GM21367 (cell line): ENCODE results near the gene CHRDL1.
"Not testable (repeated sequence)": the region's sequence is repeated elsewhere in the genome, so short reads cannot be mapped to it uniquely, and the experiment has no call there.

Source experiments
- ATAC-seq: cut with Tn5 transposase; IDR thresholded peaks from one replicate; pipeline ENCODE4 v1.9.1; 2021; ENCODE audit not compliant: unreplicated experiment

Gene CHRDL1, protein sequence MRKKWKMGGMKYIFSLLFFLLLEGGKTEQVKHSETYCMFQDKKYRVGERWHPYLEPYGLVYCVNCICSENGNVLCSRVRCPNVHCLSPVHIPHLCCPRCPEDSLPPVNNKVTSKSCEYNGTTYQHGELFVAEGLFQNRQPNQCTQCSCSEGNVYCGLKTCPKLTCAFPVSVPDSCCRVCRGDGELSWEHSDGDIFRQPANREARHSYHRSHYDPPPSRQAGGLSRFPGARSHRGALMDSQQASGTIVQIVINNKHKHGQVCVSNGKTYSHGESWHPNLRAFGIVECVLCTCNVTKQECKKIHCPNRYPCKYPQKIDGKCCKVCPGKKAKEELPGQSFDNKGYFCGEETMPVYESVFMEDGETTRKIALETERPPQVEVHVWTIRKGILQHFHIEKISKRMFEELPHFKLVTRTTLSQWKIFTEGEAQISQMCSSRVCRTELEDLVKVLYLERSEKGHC

DNA sequence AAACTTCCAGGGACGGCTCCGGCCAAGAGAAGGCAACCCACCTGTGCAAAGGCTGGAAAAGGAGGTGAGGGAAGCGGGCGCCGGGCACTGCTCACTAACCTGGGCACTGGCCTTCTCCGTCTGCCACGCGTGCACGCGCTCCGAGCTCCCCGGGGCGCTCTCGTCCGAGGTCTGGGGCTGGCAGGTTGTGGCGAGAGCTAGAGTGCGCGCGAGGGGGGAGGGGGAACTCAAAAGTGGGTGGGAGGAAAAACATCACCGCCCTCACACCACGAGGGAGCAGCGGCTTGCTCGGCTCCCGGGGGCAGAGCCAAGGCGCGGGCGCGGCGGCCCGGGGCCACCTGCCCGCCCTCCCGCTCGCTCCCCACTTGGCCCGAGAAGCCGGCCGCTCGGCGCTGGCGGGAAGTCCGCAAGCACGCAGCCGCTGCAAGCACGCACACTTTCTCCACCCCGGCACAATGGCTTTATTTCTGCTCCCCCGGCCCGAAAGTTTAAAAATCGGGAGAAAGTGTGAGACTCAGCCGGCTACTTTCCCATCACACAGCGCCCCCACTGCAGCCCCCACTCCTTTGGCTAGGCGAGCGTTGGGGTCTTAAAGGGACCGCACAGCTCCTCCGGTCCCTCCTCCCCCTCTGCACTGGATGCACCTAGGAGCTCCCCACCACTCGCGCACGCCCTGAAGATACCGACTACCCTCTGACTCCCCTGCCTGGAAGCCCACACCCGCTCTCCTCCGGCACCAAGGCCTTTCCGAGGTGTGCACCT, at the start of gene CHRDL1:
TSS of gene CHRDL1 (minus strand) at position 173 of the 762 bp plus-strand sequence. CDS start 3,636 bp downstream, outside the sequence.
- ATAC-seq: no peak

DNA sequence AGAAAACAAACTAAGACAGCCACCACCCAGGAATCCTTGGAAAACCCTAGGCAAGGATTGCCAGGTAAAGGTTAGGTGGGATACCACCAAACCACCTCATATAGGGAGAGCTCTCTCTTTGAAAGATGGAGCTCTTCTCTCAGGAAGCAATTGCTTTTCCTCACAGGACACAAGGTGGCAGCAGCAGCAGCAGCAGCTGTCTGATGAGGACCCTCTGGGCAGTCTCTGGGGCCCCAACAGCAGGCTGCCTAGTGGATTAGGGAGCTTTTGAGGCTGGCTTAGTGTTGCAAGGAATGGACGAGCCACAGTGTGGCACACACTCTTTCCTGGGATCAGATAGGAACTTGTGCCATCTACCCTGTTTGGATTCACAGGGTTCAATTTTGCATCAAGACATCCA, 41.4 kb upstream of the CHRDL1 start:
- no peak for ATAC-seq

DNA sequence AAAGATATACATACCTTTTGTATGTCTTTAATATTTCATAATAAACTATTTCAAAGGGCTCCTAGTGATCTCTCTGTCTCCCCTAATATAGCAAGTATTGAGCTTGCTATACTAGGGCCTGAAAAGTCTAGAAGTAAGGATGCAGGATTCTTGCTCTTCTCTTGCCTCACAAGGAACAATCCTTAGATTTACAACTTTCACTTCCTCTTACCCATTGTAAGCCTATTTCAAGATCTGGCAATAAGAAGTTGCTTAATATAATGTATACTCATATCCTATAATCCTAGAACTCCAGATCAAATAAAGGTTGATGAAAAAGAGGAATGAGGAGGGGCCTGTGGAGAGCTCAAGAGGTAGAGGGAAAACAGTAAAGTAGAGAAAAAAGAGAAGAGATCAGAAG, 40.8 kb upstream of the CHRDL1 start:
- ATAC-seq: no peak

DNA sequence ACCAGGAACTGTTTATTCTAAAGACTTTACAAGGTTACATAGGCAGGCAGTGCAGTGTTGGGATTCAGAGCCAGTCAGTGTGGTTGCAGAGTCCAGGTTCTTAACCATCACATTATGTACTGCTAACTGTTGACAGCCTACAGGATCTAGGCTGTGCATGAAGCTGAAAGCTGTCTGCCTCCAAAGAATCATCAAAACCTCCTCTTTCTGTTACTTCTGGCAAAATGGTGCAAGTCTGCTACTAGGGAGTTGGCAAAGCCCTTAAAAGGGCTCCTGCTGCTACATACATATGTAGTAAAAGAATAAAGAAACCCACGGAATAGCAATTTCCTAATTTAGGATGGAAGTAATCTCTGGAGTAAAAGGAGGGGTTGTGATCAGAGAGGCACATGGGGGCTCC, 40.4 kb upstream of the CHRDL1 start:
- ATAC-seq: no peak

DNA sequence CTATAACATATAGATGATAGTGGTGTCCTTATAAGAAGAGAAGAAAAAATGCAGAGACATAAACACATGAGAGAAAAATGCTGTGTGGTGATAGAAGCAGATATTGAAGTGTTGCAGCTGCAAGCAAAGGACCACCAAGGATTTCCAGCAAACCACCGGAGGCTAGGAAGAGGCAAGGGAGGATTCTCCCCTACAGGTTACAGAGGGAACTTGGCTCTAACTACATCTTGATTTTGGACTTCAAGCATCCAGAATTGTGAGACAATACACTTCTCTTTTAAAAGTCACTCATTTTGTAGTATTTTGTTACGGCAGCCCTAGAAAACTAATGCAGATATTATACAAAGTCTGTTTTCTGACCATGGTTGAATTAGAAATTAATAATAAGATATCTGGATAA, 30.4 kb upstream of the CHRDL1 start:
- ATAC-seq: no peak

DNA sequence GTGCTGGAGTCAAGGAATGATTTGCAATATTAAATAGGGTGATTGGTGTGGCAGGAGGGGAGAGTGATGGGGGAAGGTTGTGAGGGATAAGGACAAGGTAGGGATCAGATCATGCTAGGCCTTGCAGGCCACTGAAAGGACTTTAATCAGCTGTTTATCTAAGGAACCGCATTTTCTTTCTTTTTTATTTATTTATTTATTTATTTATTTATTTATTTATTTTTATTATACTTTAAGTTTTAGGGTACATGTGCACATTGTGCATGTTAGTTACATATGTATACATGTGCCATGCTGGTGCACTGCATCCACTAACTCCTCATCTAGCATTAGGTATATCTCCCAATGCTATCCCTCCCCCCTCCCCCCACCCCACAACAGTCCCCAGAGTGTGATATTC, 20.9 kb upstream of the CHRDL1 start:
- not testable (repeated sequence) for ATAC-seq

DNA sequence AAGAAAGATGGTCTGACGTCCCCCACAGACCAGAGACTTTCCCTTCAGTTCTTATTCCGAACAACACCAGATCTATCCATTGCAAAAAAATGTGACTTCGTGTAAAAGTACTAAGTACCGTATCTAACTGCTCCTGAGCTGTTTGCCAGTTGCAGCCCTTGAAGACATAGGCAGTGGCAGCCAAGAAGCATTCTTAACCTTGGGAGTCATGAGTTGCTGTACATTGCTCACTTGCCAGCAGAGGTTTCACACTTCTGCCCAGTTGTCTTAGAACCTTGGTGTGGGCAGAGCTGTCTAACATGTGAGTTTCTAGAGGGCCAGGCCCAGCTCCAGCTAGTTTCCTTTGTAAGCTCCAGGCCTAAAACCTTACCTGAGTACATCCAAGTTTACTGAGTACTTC, 10.5 kb upstream of the CHRDL1 start:
- ATAC-seq: no peak

DNA sequence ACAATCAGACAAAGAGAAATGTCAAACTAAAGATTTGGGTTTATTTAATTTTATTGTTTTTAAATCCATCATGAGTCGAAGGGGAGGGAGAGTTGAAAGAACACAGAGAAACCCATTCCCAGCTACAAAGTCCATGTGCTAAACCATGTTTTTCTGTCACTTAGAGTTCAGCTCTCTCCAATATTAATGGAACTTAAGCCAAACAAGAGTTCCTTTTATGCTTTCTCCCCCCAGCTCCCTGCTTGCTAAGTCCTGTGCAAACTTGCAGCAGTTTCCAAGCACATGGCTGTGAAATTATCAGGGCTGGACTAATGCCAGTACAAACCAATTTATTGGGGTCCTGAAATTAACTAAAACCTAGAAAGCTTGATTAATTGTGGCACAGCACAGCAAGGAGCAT, 9.7 kb upstream of the CHRDL1 start:
- ATAC-seq: no peak

DNA sequence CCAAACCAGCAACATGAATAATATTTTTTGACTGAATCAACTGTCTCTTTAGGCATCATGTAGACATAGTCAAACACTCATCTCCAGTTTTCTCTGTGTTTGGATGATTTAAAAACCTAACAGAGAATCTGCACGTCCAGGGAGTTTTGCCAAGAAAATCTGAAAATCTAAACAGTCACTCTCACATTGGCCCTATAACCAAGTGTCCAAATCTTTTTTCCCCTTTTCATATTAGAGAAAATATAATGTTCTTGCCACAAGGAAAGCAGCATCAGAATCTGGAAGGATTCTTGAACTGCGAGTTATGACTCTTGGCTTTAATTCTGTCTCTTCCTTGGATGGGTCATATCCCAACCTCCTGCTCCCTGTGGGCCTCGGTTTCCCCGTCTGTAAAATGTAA, 8.8 kb upstream of the CHRDL1 start:
- ATAC-seq: no peak

DNA sequence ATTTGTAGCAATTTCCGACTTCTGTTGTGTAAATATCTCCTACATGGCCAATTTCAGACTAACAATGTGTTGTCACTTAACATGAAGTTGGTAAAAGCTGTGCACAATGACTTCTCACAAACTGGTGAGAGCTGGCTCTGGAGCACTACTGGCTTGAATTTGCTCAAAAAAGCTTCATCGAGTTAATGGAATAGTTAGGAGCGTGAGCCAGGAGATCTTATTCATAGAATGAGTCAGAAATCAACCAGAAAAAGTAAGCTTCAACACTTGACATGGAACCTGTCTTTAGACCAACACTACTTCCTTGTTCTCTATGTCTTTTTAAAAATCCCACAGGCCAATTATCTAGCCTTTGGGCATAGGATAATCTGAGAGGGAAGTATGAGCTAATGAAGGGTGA, 7.9 kb upstream of the CHRDL1 start:
- no peak for ATAC-seq

DNA sequence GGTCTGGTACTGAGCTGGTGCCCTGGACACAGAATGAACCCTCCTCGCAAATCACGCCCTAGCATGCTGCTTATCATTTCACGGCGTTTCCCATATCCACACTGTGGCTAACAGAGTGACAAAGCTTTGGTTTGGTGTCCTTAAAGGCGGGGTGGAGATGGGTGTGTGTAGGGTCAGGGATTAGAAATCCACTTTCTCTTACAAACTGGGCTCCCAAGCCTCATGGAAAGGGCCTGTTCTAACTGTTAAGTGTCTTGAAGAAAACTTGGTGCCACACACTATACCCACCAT, 735 bp upstream of the CHRDL1 start:
- no peak for ATAC-seq

DNA sequence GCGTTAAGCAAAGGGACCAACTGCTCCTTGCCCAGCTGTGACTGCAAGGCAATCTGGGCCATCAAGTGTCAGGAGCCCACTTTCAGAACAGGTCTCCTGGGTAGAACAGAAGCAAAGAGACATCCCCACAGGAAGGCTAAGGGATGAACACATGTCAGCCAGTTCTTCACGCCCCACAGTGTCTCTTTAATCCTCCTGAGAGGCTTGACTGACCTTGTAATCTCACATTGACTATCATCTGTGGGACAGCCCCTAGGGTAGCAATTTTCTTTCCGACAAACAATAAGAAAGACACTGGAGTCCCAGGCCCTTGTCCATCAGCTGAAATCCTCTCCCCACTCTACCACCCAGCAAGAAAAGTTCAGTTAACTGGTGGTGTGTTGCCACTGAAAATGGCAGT, 1.0 kb downstream of the CHRDL1 start:
- no peak for ATAC-seq

DNA sequence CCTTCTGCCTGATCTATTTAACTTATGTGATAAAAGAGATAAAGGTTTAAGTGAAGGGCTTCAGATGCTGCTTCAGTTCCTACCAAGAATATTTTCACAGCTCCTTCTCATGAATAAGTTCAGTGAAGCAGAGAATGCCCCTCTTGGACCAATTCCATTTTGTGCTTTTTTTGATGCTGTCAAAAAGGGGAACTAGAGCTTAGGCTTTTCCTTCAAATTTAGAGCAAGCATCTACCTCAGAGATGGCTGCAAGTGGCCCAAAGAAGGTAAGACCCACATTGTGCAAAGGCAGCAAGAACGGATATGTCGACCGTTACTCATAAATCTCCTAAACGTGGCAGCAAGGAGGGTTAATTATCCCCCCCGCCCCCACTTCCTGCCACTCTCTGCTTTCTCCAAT, 4.5 kb downstream of the CHRDL1 start:
- no peak for ATAC-seq

DNA sequence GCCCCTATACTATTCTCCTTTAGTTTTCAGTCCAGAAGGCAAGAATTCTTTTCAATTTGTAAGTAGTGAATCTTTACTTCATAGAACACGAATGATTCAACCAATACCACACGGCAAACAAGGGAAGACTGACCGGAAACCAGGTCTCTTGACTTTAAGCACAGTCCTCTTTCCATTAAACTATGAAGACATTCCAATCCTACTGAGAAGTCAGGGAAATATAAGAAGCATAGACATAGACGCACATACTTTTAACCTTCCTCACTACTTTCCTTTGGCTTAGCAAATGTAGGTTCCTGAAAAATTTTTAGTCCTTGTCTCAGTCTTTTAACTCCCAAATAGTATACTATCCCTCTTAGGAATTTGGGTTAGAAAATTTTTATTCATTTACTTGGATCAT, 9.1 kb downstream of the CHRDL1 start:
- no peak for ATAC-seq

DNA sequence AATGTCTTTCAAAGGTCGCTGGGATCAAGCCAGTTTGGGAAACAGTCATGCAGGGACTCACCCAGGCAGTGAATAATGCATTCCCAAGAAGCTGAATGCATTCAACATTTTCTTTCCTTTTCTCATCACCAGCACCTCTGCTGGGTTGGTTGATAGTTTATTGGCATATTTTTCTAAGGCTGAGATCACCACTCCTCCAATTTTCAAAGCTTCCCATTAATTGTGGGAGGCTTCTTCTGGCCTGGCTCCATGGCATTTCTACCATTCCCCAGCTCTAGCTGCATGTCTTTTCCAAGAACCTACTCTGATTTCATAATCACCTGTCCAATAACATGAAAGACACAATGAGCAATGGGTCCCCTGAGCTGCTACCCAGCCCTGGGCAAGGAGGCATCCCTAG, 35.8 kb downstream of the CHRDL1 start:
- no peak for ATAC-seq

DNA sequence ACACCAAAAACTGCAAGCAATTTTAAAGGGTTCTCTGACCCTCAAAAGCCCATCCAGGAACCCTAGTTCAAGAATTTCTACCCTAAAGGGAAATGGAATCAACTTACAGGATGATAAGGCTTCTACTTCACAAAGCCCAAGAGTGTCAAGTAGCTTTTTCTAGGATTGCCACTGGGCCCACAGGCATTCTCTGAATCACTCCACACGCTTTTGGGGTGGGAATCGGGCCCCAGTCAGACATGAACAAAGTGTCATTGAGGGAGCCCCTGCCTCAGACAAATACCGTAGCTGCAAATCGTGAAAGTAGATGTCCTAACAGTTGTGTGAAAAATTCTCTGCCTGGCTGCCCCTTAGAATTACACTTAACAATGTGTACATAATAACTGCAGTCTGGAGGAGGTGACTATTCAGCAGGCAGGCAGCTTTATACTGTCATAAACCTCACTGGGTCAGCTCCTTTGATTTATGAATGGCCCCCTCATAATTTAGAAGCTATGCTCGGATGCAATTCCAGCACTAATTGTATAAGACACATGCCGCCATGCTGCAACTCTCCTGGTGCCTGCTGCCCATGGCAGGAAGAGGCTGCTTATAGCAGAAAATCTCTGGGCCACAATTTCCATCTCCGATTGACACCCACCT, 36.7 kb downstream of the CHRDL1 start:
- no peak for ATAC-seq

DNA sequence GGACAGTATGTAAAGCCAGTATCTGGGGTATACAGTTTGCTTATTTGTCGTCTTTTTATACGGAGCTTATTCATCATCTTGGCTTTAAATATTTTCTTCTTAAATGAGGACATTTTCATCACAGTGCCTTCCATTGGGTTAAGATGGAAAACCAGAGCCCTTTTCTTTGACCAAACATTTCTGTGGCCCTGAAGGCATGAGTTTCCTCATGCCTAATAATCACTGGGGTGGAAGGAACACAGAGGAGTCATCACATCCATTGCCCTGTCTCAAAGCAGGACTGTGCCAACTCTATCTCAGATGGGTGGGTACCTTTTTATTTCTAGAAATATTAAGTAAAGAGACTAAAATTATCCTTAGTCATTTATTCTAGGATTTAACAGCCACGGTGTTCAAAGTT, 40.0 kb downstream of the CHRDL1 start:
- no peak for ATAC-seq

DNA sequence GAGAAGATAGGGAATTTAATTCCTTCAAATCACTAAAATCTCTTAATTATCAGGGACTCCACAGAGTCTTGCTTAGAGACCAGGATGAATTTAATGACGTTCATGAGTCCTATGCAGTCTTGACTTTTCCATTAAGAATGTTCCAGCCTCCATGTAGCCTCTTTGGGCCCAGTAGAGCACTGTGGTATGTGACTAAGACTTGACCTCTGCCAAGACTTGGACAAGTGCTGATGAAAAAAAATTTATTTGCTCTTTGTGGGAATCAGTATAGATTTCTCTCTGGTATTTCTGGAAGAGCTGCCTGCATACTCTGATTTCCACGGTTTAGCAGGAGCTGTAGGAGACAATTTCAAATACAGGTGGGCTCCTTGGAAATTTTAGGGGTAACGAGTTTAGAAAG, 40.6 kb downstream of the CHRDL1 start:
- no peak for ATAC-seq

DNA sequence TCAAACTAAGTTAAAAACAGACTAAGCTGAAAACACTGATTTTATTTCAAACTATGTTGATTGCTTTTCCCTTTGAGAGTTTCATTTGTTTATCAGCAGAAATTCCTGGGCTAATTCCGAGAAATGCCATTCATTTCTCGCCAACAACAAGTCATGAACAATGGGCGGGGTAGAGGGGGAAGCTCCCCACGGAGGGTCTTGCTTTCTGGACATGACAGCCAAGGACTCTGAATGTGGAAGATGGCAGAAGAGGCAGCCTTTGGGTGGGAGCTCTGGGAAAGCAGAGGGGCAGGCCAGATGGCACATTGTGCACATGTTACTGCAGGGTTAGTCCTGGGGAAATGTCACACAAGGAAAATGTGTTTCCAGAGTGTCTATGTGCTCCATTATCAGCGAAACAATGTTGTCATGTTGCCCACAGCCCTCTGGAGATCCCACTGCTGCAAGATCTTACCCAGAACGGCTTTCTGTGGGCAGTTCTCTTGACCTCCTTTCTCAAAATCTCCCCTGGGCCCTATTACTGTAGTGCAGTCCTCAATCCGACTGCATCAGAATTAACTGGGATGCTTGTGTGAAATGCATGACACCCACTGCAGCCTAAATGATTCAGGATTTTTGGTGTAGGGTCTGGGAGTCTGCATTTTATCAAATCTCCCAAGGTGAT, 45.0 kb downstream of the CHRDL1 start:
- no peak for ATAC-seq

DNA sequence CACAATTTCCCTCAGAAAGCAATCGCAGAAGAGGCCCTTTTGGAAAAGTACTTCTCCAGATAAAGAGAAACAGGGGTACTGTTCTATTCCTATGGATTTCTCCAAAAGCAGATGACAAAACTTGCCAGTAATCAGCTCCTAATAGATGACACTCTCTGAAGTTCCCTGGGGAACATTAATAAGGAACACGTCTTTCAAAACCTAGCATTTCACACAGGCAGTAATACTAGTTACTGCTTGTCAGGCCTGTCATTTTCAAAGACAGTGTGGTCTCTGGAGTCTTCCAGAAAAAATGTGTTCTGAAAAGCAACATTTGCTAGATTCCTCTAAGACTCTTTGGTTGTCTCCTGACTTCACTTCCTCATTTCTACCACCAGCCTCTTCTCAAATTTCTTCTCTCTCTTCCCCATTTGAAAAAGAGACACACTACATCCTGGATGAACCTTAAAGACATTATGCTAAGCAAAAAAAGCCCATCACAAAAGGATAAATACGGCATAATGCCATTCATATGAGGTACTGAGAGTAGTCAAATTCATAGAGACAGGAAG, 47.3 kb downstream of the CHRDL1 start:
- ATAC-seq: no peak

DNA sequence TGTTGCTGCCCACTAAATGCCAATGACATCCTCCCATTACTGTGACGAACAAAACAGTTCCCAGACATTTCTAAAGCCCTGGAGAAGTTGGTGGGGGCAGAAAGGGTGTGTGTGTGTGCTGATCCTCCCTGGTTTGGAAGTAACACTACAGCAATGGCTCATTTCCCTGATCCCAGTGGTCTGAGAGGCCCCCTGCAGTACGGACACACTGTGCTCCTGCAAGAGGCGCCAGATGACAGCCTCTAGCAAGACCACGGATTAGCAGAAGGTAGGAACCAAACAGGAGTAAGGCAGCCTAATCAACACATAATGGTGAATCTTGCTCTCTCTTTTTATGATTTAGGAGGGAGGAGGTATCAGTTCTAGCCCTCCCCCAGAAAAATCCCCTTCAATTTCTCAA, 49.6 kb downstream of the CHRDL1 start:
- ATAC-seq: no peak
